ENCODE results near the gene TMEM52. TPM values are rescaled to one million over a fixed set of nuclear protein-coding genes. Genes with fewer than 3 reads are reported as not detected.

TMEM52 gene
- total and polyA plus RNA-seq, 2 of the 13 experiments (the other 11 are each of a cell fraction or from before 2014, with no cell fraction given) = 13.2 to 18.7 TPM

GRCh38 chr1:1906185-1907097, 12.6 kb downstream of the TMEM52 start (continued):
- TF ChIP-seq ZBTB37 (CRISPR knock-in tag; IDR thresholded peaks at IDR 0.05) (no peak), GMEB1 (CRISPR knock-in tag; IDR thresholded peaks at IDR 0.05; ENCODE audit: borderline replicate concordance) (no peak; the same call in 1 of the 2 replicates), ZNF629 (CRISPR knock-in tag; conservative IDR thresholded peaks at IDR 0.05) (no peak), SP2 (CRISPR knock-in tag; IDR thresholded peaks at IDR 0.05) (no peak), AHR (CRISPR knock-in tag; IDR thresholded peaks at IDR 0.05) (peak; percentile 83; the same call in 1 of the 2 replicates), ARHGAP35 (CRISPR knock-in tag; IDR thresholded peaks at IDR 0.05; ENCODE audit: borderline replicate concordance) (no peak), HDAC1 (CRISPR knock-in tag; IDR thresholded peaks at IDR 0.05) (peak; percentile 28; the same call in 1 of the 2 replicates), GPN1 (CRISPR knock-in tag; IDR thresholded peaks at IDR 0.05; ENCODE audit: borderline replicate concordance) (no peak), ZNF350 (CRISPR knock-in tag; IDR thresholded peaks at IDR 0.05; ENCODE audit: borderline replicate concordance, low read depth) (peak; percentile 68; the same call in 1 of the 2 replicates), DR1 (CRISPR knock-in tag; IDR thresholded peaks at IDR 0.05) (no peak), ZBED4 (CRISPR knock-in tag; IDR thresholded peaks at IDR 0.05; ENCODE audit: borderline replicate concordance) (peak; percentile 53; the same call in 1 of the 2 replicates), ATF2 (CRISPR knock-in tag; IDR thresholded peaks at IDR 0.05) (peak; percentile 68; the same call in 1 of the 2 replicates), TEAD3 (CRISPR knock-in tag; optimal IDR thresholded peaks at IDR 0.05; ENCODE audit: borderline replicate concordance) (peak; percentile 61), KLF11 (CRISPR knock-in tag; IDR thresholded peaks at IDR 0.05) (peak; percentile 65; the same call in 1 of the 2 replicates), CSRNP1 (CRISPR knock-in tag; IDR thresholded peaks at IDR 0.05) (no peak), SAFB2 (CRISPR knock-in tag; IDR thresholded peaks at IDR 0.05; ENCODE audit: borderline replicate concordance, low read depth) (no peak), REPIN1 (CRISPR knock-in tag; IDR thresholded peaks at IDR 0.05; ENCODE audit: borderline replicate concordance, low read depth) (peak; percentile 68; the same call in 1 of the 2 replicates), ZNF768 (CRISPR knock-in tag; IDR thresholded peaks at IDR 0.05) (peak; percentile 66)
